ENCODE data around the gene MICAL3. TPM values are rescaled to one million over a fixed set of nuclear protein-coding genes. Genes with fewer than 3 reads are reported as not detected.

MICAL3 gene
- total and polyA plus RNA-seq, 9 of the 15 experiments (the other 6 are each of a cell fraction or from before 2014, with no cell fraction given), result 0.53 to 32.1 (median 12.3) TPM

GRCh38 chr22:17888855-17889254, 135.5 kb downstream of the MICAL3 start (continued):
- TF ChIP-seq, protein P1, sequence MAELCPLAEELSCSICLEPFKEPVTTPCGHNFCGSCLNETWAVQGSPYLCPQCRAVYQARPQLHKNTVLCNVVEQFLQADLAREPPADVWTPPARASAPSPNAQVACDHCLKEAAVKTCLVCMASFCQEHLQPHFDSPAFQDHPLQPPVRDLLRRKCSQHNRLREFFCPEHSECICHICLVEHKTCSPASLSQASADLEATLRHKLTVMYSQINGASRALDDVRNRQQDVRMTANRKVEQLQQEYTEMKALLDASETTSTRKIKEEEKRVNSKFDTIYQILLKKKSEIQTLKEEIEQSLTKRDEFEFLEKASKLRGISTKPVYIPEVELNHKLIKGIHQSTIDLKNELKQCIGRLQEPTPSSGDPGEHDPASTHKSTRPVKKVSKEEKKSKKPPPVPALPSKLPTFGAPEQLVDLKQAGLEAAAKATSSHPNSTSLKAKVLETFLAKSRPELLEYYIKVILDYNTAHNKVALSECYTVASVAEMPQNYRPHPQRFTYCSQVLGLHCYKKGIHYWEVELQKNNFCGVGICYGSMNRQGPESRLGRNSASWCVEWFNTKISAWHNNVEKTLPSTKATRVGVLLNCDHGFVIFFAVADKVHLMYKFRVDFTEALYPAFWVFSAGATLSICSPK (IDR thresholded peaks at IDR 0.05; ENCODE audit: borderline replicate concordance), result no peak
- TF ChIP-seq ZC3H8 (IDR thresholded peaks at IDR 0.05) (no peak), ZBTB40 (IDR thresholded peaks at IDR 0.05) (no peak), ZBTB40 (CRISPR knock-in tag; IDR thresholded peaks at IDR 0.05) (no peak), ATF4 (CRISPR knock-in tag; IDR thresholded peaks at IDR 0.05) (no peak), SFPQ (IDR thresholded peaks at IDR 0.05; ENCODE audit: low read depth, low read length) (no peak), MAFF (IDR thresholded peaks at IDR 0.05; ENCODE audit: low read length) (no peak), PTRF (tag; IDR thresholded peaks at IDR 0.05) (no peak), ZNF3 (CRISPR knock-in tag; IDR thresholded peaks at IDR 0.05) (no peak), NFIX (CRISPR knock-in tag; IDR thresholded peaks at IDR 0.05; ENCODE audit: low read depth) (no peak), YY1 (IDR thresholded peaks at IDR 0.05; ENCODE audit: borderline replicate concordance in 1 of 3, control insufficient read depth in 1 of 3, extremely low read depth in 1 of 3, insufficient read depth in 3 of 3, insufficient read length in 1 of 3, insufficient replicate concordance in 2 of 3, low read depth in 1 of 3, low read length in 2 of 3) (peak in 2 of 3 experiments; percentile 28 to 79), RFX5 (IDR thresholded peaks at IDR 0.05; ENCODE audit: low read depth, low read length) (no peak), MAFK (IDR thresholded peaks at IDR 0.05; ENCODE audit: low read length) (peak; percentile 33; the same call in 1 of the 2 replicates), ESRRB (CRISPR knock-in tag; IDR thresholded peaks at IDR 0.05; ENCODE audit: borderline replicate concordance) (no peak)

Measured in K562 (cell line).